NCI-H2107 treated with DMSO at 0.1 percent for 48 hours (cell line): Measurements from ENCODE around the gene MBP.
A peak's percentile ranks its signal among the peaks of the same experiment; 100 is the strongest.

Source experiments
- DNase-seq: peaks from one replicate; lab custom pipeline; 2025; ENCODE audit not compliant: unreplicated experiment; lab: John Stamatoyannopoulos, UW

The MBP gene

GRCh38 chr18:77101410-77102258 is 30.9 kb downstream of the MBP start:
- no peak for DNase-seq

DNA sequence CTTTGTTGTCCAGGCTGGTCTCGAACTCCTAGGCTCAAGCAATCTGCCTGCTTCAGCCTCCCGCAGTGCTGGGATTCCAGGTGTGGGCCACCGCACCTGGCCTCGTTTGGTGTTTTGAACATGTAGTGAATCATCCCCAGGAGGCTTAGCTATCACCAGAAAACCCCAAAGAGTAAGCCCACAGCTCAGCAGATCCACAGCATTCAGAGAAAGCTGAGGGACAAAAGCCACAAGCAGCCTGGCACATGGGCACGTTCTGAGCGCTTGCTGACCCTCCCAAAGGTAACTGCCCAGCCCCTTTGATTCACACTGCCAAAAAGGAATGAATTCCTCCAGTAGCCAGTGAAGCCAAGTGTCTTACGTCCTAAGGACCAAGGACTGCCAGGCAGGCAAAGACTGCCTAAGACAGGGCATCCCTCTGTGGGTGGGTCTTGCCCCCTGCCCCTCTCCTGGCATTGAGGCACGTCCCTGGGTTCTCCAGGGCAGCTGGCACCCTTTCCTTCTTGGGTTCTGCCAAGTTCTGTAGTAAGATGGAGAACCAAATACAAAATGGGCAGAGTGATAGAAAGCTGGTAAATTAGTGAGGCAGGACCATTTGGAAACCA is 31.7 kb downstream of the MBP start:
- no peak for DNase-seq

DNA sequence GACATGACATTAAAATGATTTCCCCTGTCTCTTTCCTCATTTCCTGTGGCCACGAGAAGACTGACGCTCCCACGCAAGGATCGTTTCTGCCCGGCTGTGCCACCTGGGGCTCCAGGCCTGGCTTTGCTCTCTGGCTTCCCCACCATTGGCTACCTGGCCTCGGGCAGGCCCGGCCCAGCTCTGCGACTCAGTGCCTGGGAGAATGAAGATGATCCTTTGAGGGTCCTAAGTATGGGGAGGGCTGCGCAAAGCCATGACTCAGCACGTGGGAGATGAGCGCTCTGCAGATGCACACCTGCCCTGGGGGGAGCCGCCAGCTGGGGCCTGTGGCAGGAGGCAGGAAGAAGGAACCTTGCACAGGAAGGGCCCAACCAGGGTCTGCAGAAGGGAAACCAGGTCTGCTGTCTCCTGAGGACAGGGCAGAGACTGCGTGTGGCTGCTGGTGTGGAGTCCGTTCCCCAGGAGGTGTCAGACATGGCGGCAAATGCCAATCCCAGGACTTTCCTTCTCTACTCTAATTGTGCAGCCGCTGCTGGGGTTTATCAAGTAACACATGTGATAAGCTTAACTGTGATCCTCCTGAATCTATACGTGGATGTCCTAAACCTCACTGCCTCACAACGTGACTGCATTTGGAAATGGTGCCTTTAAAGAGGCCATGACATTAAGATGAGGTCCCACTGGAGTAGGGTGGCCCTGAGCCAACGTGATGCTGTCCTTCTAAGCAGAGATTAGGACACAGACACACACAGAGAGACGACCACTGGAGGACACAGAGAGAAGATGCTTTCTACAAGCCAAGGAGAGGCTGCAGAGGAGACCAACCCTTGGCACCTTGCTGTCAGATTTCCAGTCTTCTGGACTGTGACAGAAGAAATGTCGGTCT is 32.9 kb downstream of the MBP start:
- no peak for DNase-seq

- DNase-seq, result peak; percentile 46
These were observed 33.9 kb downstream of the MBP start for GRCh38 chr18:77098538-77099174.

DNA sequence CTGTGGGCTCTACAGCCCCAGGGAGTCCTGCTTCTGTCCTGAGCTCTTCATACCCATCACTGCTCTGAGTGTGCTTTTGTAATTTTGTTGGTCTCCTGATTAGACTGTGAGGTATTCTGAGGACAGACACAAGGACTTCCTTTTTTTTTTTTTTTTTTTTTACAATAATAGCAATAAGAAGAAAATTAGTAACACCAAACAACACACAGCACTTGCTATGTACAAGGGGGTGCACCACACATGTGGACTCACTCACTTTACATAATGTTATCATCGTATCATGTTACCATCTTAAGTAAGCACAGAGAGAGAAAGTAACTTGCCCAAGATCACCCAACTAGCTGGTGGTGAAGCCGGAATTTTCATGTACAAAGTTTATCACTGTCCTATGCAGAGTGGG is 34.6 kb downstream of the MBP start:
- DNase-seq, result peak; percentile 57

GRCh38 chr18:77096936-77097886 is 35.4 kb downstream of the MBP start:
- DNase-seq, result peak; percentile 83

GRCh38 chr18:77095391-77096371 is 36.9 kb downstream of the MBP start:
- no peak for DNase-seq

- DNase-seq, result no peak
These were observed 39.0 kb downstream of the MBP start for GRCh38 chr18:77093586-77093985.

GRCh38 chr18:77093067-77093430 is 39.5 kb downstream of the MBP start:
- no peak for DNase-seq

GRCh38 chr18:77092104-77093066 is 40.2 kb downstream of the MBP start:
- no peak for DNase-seq

DNA sequence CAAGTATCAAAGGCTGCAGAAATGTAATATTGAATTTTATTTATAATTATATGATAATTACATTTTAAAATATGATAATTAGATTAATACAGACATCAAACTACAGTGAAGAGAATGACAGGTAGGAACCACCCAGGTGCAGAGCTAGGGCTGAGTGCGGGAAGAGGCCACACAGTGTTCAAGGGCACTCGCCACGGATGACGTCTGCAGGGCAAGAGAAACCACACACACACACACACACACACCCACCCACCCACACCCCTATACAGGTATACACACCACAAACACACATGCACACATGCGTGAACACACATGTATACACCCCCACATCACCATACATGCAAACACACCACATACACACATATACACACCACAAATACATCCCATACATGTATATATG is 41.2 kb downstream of the MBP start:
- DNase-seq, result no peak

DNA sequence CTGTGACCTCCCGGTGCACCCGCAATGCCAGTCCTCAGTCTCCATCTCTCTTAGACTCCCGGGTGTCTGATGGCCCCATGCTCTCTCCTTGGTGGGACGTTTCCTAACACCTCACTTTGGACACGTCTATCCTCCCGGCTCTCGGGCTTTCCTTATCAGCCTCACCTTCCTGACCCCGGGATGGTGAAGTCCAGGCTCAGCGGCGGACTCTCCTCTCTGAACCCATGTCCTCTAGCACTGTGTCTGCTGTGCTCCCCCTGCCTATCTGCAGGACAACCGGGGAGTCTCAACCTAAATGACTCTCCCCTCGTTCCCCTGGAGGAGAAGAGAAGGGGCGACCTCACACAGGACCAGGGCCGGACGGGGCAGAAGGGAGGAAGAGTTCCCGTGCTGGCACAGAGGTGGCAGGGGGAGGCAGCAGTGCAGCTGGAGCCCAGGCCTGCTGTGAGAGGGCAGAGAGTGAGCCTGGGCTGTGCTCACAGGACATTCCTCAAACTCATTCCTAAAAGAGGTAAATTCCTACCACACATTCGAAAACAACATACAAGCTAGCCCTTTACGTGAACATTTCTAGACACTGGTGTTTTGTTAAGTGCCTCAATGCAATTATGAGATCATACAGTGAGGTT is 41.9 kb downstream of the MBP start:
- no peak for DNase-seq

GRCh38 chr18:77089723-77090285 is 42.8 kb downstream of the MBP start:
- no peak for DNase-seq

- DNase-seq, result peak; percentile 46
These were observed 43.4 kb downstream of the MBP start for GRCh38 chr18:77088963-77089722.

DNA sequence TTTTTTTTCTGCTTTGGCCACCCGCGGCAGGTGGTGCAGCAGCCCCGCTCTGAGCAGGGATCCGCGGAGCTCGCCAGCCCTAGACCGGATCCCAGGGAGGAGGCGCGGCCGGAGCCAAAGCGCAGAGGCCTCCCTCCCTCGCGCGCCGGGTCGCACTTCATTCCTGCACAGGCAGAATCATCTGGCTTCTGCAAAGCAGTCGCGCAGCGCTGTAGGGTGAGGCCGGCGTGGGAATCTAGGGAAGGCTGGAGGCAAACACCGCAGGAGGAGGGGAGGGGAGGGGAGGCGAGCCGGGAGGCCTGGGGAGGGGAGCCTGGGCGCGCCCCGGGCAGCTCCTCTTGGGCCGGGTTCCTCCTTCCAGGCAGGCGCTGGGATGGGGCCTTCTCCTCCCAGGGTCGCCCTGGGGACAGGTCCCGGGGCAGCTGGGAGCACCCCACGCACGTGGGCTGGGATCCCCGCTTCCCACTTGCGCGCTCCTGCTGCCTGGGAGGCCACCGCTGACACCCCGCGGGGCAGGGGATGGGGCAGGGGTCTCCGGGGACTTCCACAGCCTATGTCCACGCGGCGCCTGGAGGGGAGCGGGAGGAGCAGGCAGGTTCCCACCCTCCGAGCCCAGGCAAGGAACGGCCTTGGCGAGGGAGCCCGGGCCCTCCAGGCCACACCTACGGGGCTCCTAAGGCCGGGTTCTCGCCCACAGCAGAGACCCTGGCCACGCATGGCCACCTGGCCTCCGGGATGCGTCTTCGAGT is 45.0 kb downstream of the MBP start:
- no peak for DNase-seq
